NB4 (cell line): Measurements from ENCODE around the gene IRF9.

Source experiments
- CTCF ChIP-seq: IDR thresholded peaks from one replicate; pipeline ENCODE4 v1.5.1; 2012; ENCODE audit warnings: low read depth, low read length
- MAX ChIP-seq: IDR thresholded peaks from 2 replicates; pipeline ENCODE4 v1.6.1; 2011; ENCODE audit warnings: low read depth, low read length
- POLR2A ChIP-seq: IDR thresholded peaks from 2 replicates; pipeline ENCODE4 v1.6.1; 2011; ENCODE audit warnings: mild to moderate bottlenecking; ENCODE audit not compliant: insufficient read length; ENCODE audit errors: extremely low read depth

DNA sequence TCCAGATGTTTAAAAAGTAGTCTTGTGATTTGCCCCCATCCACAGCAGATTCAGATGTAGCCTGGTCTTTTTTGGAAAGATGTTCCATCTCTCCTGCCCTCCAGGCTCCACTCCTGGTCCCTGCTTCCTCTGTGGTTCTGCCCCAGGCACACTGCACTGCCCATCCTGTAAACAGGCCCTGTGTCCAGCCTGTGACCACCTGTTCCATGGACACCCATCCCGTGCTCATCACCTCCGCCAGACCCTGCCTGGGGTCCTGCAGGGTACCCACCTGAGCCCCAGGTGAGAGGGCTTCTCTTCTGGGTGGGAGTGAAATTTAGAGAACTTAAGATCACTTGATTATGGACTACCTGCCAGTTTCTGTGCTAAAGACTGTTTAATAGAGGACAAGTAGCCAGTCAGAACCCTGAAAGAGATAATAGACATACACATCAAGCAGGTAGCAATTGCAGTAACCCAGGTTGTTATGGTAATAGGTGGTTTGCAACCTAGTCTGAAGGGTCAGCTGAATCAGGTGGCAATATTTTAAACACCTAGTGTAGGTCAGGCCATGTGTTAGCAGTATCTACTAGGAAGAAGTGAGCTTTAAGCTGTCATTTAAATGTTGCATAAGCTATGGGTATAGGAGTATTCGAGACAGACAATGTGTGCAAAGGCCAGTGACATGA lies 11.6 kb upstream of the IRF9 start:
- TF ChIP-seq CTCF (no peak), POLR2A (no peak), MAX (no peak)
